Measurements from ENCODE around the gene SYNGR1.
A peak's percentile ranks its signal among the peaks of the same experiment; 100 is the strongest.

SYNGR1 gene

DNA sequence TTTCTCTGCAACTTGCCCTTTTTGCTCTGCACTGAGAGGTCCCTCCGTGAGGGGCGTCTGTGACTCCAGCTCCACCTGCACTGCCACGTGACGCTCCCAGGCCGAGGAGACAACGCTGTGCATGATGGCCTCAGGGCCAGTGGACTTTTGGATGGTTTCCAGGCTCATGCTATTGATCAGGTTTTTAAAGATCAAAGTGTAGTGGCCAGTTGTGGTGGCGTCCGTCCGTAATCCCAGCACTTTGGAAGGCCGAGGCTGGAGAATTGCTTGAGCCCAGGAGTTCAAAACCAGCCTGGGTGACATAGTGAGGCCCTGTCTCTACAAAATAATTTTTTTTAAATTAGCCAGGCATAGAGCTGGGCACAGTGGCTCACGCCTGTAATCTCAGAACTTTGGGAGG, 46.4 kb upstream of the SYNGR1 start:
- H3K9me3 Mint-ChIP-seq: peaks cover 7% of the 10 kb centered on the region
- no peak for DNase-seq
- H3K4me1 Mint-ChIP-seq: peaks cover 36% of the 10 kb centered on the region
- TF ChIP-seq, protein P1, sequence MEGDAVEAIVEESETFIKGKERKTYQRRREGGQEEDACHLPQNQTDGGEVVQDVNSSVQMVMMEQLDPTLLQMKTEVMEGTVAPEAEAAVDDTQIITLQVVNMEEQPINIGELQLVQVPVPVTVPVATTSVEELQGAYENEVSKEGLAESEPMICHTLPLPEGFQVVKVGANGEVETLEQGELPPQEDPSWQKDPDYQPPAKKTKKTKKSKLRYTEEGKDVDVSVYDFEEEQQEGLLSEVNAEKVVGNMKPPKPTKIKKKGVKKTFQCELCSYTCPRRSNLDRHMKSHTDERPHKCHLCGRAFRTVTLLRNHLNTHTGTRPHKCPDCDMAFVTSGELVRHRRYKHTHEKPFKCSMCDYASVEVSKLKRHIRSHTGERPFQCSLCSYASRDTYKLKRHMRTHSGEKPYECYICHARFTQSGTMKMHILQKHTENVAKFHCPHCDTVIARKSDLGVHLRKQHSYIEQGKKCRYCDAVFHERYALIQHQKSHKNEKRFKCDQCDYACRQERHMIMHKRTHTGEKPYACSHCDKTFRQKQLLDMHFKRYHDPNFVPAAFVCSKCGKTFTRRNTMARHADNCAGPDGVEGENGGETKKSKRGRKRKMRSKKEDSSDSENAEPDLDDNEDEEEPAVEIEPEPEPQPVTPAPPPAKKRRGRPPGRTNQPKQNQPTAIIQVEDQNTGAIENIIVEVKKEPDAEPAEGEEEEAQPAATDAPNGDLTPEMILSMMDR (IDR thresholded peaks at IDR 0.05): no peak
- H3K36me3 Mint-ChIP-seq (ENCODE audit: low read depth): peaks cover 6% of the 10 kb centered on the region
- no peak overlapping the region for H3K4me3 Mint-ChIP-seq
- H3K27me3 Mint-ChIP-seq (ENCODE audit: low read depth, poor library complexity): peaks cover 17% of the 10 kb centered on the region
- no peak overlapping the region for H3K27ac Mint-ChIP-seq

DNA sequence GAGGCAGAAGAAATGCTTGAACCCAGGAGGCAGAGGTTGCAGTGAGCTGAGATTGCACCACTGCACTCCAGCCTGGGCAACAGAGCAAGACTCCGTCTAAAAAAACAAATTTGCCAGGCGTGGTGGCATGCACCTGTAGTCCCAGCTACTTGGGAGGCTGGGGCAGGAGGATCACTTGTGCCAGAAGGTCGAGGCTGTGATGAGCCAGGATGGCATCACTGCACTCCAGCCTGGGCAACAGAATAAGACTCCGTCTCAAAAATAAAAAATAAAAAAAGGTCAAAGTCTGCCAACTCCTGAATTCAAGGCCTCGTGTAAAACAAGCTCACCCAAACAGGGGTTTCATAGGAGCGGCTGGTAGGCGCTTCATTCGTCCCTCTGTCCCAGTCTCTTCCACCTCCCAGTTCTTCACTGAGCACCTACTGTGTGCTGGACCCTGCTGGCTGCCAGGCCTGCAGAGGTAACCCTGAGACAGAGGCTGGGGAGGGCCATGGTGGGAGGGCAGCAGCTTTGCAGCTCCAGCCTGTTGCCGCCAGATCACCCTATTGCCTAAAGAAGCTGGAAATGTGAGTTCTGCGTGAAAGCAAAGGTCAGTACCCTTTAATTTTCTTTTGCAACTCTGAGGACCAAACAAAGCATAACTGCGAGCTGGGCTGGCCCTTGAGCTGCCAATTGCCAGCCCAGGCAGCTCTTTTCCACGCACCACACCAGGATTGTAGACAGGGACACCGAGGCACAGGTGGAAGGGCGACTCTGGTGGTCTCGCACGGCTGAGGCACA, 45.7 kb upstream of the SYNGR1 start:
- no peak for DNase-seq
- TF ChIP-seq, protein P1 (IDR thresholded peaks at IDR 0.05): no peak
- H3K4me1 Mint-ChIP-seq: peaks cover 38% of the 10 kb centered on the region

DNA sequence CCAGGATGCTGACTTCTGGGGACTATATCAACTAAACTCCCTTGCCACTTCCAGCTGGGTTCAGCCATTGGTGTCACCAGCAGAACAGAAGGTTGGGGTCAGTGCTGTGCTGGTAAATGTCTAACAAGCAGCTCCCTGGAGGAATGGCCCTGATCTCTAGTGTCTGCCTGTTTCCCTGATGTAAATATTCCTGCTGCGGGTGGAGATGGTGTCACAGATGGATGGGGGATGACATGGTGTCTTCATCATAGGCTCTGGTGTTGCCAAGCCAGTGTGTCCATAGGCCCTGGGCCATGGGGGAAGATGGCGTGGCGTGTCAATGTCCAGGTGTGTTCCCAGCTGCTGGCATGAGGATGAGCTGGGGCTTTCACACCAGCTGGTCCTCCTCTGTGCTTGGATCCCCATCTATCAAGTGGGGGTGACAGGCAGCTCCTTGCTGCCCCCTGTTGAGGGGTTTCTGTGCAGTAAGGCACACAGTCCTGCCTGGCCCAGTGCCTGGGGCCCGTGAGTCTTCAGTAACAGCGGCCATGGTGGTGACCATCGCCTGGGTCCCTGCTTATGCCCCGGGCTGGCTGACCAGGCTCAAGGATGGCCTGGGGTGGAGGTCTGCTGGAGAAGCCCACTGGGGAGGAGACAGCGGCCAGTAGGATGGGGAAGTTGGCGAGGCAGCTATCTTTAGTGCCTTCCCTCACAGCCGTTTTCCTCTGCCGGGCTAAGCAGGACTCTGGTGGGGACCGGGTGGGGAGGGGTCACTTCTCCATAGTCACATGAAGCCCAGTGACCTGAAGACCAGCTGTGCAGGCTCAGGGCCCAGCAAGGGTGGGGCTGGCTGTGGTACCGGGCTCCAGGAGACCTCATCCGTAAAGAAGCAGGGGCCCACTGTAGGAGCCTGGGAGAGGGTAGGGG, 43.1 kb upstream of the SYNGR1 start:
- H3K4me3 Mint-ChIP-seq: no peak overlapping the region

More for the DNA sequence above, 45.7 kb upstream of the SYNGR1 start:
- Mint-ChIP-seq H3K4me3 (no peak overlapping the region), H3K9me3 (peaks cover 7% of the 10 kb centered on the region), H3K36me3 (ENCODE audit: low read depth) (peaks cover 11% of the 10 kb centered on the region), H3K27me3 (ENCODE audit: low read depth, poor library complexity) (peaks cover 17% of the 10 kb centered on the region), H3K27ac (no peak overlapping the region)

DNA sequence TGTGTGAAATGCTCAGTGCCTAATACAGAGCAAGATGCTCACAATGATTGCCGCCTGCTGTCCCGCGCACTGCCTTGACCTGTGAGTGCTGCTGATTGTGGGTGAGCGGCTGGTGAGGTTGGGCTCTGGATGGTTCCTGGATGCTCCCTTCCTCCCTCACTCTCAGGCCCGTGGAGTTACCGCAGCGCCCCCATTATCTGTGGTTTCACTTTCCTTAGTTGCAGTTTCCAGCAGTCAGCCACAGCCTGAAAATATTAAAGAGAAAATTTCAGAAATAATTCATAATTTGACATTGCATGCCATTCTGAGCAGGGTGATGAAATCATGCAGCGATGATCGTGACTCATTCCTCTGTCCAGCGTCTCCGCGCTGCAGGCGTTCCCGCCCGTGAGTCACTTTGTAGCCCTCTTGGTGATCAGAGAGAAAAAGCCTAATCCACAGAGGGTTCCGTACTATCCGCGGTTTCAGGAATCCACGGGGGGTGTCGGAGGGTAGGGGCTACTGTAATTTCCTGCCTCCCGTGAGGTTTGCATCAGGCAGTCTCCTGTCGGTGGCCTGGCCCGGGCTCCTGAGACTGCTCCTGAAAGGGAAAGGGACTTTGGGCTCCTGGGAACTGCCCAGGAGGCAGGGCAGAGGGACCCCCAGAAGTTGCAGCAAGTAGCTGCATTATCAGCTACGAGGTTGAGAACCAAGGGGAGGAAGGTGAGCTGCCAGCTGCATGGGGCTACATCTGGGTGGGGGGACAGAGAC, 41.0 kb upstream of the SYNGR1 start:
- no peak for DNase-seq
- H3K9me3 Mint-ChIP-seq: no peaks in the 10 kb centered on the region
- peaks cover 42% of the 10 kb centered on the region for H3K36me3 Mint-ChIP-seq (ENCODE audit: low read depth)
- H3K27ac Mint-ChIP-seq: peak overlapping the region; percentile 42
- TF ChIP-seq, protein P1 (IDR thresholded peaks at IDR 0.05): no peak
- no peak overlapping the region for H3K4me3 Mint-ChIP-seq
- peaks cover 29% of the 10 kb centered on the region for H3K4me1 Mint-ChIP-seq
- H3K27me3 Mint-ChIP-seq (ENCODE audit: low read depth, poor library complexity): peaks cover 7% of the 10 kb centered on the region

More for the DNA sequence above, 43.1 kb upstream of the SYNGR1 start:
- Mint-ChIP-seq H3K36me3 (ENCODE audit: low read depth) (peaks cover 21% of the 10 kb centered on the region), H3K27ac (no peak overlapping the region), H3K9me3 (peaks cover 7% of the 10 kb centered on the region), H3K27me3 (ENCODE audit: low read depth, poor library complexity) (peaks cover 10% of the 10 kb centered on the region), H3K4me1 (peaks cover 28% of the 10 kb centered on the region)
- TF ChIP-seq, protein P1 (IDR thresholded peaks at IDR 0.05): peak; percentile 40
- peak; percentile 57 for DNase-seq

DNA sequence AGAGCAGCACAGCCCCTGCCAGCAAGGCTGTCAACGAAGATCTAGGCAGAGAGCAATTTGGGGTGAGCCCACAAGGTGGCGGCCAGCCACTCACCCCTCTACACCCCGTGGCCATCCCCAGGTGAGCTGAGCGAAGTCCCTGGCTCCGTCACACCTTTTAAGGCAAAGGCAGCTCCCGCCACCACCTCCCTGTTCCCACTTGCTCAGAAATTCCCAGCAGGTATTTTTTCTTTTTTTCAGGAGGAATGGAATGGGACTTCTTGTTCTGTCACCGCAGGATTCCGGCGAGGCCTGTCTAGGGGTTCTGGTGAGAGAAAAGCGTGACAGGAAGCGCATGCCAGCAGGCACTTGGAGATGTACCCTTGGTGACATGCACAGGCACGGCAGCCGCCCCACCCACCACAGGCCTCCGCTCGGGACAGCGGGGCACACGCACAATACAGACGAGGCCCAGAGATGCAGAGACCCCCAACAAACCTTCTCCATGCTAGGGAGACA, 40.4 kb upstream of the SYNGR1 start:
- TF ChIP-seq, protein P1 (IDR thresholded peaks at IDR 0.05): no peak
- H3K4me1 Mint-ChIP-seq: peaks cover 33% of the 10 kb centered on the region
- peaks cover 7% of the 10 kb centered on the region for H3K27me3 Mint-ChIP-seq (ENCODE audit: low read depth, poor library complexity)
- no peak for DNase-seq
- H3K36me3 Mint-ChIP-seq (ENCODE audit: low read depth): peaks cover 48% of the 10 kb centered on the region
- H3K9me3 Mint-ChIP-seq: no peaks in the 10 kb centered on the region
- H3K27ac Mint-ChIP-seq: peak overlapping the region; percentile 42
- no peak overlapping the region for H3K4me3 Mint-ChIP-seq
